IPS DF 4.7 (cell line): ENCODE results near the gene SLC46A2.

Experiments
- DNase-seq: peaks from one replicate; pipeline ENCODE4 v3.0.0-alpha.2; 2013; ENCODE audit warnings: low spot score; ENCODE audit errors: extremely low read depth

SLC46A2 gene

GRCh38 chr9:112886351-112886750, 4.3 kb downstream of the SLC46A2 start:
- no peak for DNase-seq

DNA sequence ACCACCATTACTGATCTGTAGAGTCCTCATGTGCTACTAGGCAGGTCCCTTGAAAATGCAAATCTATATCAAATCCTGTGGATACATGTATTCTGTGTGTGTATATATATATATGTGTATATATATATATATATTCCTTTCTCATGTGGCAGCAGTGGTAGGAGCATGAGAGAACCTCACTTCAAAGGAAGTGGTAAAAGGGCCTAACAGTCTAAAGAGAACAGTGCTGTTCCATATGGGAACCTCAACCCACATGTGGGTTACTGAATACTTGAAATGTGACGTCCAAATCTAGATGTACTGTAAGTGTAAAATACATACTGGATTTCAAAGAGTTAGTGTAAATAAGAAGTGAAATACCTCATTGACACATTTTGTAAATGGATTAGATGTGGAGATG, 5.4 kb downstream of the SLC46A2 start:
- DNase-seq = no peak

DNA sequence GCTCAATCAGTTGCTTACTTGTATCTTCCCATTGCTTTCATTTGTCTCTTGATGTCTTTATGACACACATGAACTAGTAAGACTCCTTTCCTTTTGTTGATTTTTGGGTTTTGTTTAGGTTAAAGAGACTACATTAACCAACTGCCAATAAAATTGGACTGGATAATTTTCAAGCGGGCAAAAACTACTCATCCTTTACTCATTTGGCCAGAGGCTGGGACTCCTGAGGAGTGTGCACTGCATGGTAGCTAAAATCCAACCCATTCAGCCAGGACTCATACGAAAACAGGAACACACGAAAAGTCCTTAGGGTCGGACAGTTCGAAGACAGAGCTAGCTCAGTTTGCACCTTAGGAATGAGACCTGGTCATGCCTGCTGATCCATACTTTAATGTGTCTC, 6.0 kb downstream of the SLC46A2 start:
- DNase-seq = no peak

GRCh38 chr9:112884101-112884500, 6.6 kb downstream of the SLC46A2 start:
- no peak for DNase-seq

GRCh38 chr9:112881331-112881730, 9.3 kb downstream of the SLC46A2 start:
- DNase-seq = no peak

- no peak for DNase-seq
Measured at GRCh38 chr9:112880650-112881049, 10.0 kb downstream of the SLC46A2 start.

DNA sequence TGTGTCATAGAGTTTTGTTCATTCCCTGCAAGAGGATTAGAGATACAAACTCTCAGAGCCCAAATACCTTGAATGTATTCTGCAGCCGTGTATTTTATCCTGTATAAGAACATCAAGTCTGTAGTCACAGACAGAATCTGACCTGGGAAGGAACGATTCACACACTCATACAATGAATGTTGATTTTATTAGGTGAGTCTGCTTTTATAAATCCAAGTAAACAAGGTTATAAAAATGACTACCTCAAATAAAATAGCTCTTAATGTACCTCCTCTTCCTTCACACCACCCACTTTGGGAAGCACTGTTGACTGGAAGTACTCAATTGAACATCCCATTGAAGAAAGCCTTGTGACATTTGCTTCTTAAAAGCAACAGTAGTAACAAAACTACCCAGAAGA, 11.9 kb downstream of the SLC46A2 start:
- no peak for DNase-seq

GRCh38 chr9:112873773-112874405, 16.8 kb downstream of the SLC46A2 start:
- no peak for DNase-seq

- no peak for DNase-seq
Measured at GRCh38 chr9:112872019-112872418, 18.7 kb downstream of the SLC46A2 start.

DNA sequence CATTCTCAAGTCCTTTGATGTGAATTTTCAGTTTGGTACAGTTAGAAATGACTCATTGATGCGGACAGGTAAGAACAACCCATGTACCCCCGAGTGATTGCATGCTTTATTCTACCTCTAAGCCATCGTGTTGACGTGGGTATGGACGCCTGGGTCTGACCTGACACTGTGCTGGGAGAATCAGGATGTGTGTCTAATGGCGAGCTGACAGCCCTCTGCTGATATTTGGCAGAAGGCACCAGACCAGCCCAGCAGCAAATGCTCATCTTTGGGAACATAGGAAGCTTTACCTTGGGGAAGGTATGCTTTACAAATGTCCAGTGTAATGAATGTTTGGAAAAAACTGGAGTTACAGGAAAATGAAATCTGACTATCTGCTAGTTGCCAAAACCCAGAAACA, 20.1 kb downstream of the SLC46A2 start:
- no peak for DNase-seq

DNA sequence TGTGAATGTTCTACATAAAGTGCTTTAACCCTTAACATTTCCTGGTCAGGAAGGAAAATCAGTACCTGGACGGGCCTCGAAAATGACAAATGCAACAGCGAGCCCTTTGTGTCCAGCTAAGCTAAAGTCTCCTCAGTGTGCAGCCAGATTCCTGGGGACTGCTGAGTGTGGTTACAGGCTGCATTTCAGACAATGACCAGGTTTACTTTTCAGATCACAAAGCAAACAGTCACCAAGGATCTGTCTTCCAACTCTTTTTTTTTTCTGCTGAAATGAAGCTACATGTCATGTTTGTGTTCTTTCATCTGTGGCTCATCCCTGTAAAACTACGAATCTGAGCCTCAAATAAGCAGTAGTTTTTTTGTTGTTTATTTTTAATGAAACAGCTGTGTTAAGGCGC, 20.8 kb downstream of the SLC46A2 start:
- no peak for DNase-seq

- DNase-seq = no peak
Measured at GRCh38 chr9:112869041-112869529, 21.6 kb downstream of the SLC46A2 start.

DNA sequence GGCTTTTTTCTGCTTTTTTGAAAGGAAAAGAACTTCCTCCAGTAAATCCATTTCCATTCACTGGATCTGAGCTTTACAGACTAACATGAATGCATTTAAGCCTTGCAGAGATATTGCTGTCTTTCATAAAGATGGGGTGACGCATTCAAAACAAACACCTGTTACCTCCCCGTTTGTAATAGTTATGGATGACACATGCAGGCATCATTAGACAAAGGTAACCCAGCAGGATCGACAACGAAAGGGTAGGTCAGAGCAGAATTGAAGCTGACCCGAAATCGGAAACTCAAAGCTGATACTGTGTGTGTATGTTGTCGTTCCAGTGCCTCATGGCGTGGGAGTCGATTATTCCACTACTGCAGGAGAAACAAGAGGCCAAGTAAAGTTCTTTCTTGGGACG, 22.2 kb downstream of the SLC46A2 start:
- no peak for DNase-seq

- peak; percentile 51 for DNase-seq
Measured at GRCh38 chr9:112867275-112867991, 23.2 kb downstream of the SLC46A2 start.

DNA sequence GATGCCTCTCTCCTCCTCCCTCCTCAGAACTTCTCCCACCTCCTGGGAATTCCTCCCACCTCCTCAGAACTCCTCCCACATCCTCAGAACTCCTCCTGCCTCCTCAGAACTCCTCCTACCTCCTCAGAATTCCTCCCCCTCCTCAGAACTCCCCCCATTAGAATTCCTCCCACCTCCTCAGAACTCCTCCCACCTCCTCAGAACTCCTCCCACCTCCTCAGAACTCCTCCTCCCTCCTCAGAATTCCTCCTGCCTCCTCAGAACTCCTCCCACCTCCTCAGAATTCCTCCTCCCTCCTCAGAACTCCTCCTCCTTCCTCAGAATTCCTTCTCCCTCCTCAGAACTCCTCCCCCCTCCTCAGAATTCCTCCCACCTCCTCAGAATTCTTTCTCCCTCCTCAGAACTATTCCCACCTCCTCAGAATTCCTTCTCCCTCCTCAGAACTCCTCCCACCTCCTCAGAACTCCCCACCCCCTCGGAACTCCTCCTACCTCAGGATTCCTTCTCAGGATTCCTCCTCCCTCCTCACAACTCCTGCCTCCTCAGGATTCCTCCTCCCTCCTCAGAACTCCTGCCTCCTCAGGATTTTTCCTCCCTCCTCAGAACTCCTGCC, 23.9 kb downstream of the SLC46A2 start:
- no peak for DNase-seq

DNA sequence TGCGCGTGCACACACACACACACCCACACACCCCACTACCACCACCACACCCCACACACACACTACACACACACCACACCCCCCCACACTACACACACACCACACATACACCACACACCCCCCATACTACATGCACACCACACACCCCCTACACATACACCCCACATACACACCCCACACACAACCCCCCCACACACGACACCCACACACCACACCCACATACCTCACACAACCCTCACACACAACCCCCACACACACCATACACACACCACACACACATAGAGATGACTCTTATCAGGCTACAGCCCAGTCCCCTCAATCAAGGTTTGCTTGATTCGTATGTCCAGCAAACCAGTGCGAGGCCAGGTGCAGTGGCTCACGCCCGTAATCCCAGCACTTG, 25.7 kb downstream of the SLC46A2 start:
- DNase-seq = no peak

DNA sequence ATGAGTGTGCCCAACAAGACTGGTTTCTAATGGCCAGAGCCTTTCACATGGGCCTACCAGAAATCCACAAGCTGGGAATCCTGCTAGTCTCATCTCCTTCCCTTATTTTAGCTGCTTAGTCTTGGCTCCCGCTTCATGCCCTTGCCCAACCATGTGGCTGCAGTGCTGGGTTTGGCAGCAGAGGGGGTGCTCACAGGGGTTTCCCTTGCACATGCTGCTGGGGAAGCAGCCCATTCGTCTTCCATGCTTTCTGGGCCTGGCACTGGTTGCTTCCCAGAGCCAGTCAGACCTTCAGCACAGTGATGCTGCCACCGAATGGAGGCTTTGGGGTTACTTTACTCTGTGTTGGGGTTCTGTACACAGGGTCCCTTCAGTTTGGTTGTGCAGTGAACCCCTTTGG, 26.3 kb downstream of the SLC46A2 start:
- no peak for DNase-seq

- no peak for DNase-seq
Measured at GRCh38 chr9:112863746-112864145, 26.9 kb downstream of the SLC46A2 start.

GRCh38 chr9:112863214-112863613, 27.5 kb downstream of the SLC46A2 start:
- DNase-seq = no peak

GRCh38 chr9:112861638-112862555, 28.8 kb downstream of the SLC46A2 start:
- DNase-seq = no peak

- DNase-seq = no peak
Measured at GRCh38 chr9:112861155-112861554, 29.5 kb downstream of the SLC46A2 start.

- no peak for DNase-seq
Measured at GRCh38 chr9:112860451-112860850, 30.2 kb downstream of the SLC46A2 start.
